SK-N-SH treated with all-trans-retinoic acid at 6 μM for 48 hours (cell line): ENCODE results near the gene RPL39L.

Source experiments
- ARNTL ChIP-seq: fragments of 450-650 bp; formaldehyde crosslinking; IDR thresholded peaks from 2 replicates; pipeline ENCODE4 v1.5.0; 2020; ENCODE audit warnings: low read depth, mild to moderate bottlenecking, moderate library complexity, borderline replicate concordance
- CSDC2 ChIP-seq: fragments of 250-450 bp; sonication (Bioruptor Pico); IDR thresholded peaks from 2 replicates; pipeline ENCODE4 v1.5.0; 2020; ENCODE audit warnings: mild to moderate bottlenecking, moderate library complexity
- ESRRG ChIP-seq: fragments of 250-450 bp; sonication (Bioruptor Pico); IDR thresholded peaks from 2 replicates; pipeline ENCODE4 v1.6.1; 2021; ENCODE audit warnings: mild to moderate bottlenecking
- TOX ChIP-seq: fragments of 250-450 bp; sonication (Bioruptor Pico); IDR thresholded peaks from 2 replicates; pipeline ENCODE4 v1.8.0; 2021; ENCODE audit warnings: mild to moderate bottlenecking, moderate library complexity, borderline replicate concordance
- ZC3H10 ChIP-seq: fragments of 250-450 bp; sonication (Bioruptor Pico); IDR thresholded peaks from 2 replicates; pipeline ENCODE4 v1.5.1; 2021; ENCODE audit warnings: mild to moderate bottlenecking, moderate library complexity
- ZNF565 ChIP-seq: fragments of 450-650 bp; formaldehyde crosslinking; conservative IDR thresholded peaks from 2 replicates; pipeline ENCODE4 v1.5.0; 2020; ENCODE audit warnings: low read depth, mild to moderate bottlenecking, moderate library complexity
- ZNF70 ChIP-seq: fragments of 450-650 bp; formaldehyde crosslinking; IDR thresholded peaks from 2 replicates; pipeline ENCODE4 v1.5.0; 2020; ENCODE audit warnings: mild to moderate bottlenecking, moderate library complexity
- TF ChIP-seq, protein P1 (sequence below): fragments of 250-450 bp; sonication (Bioruptor Pico); IDR thresholded peaks from 2 replicates; pipeline ENCODE4 v1.5.1; 2020; ENCODE audit warnings: low read depth, mild to moderate bottlenecking, moderate library complexity
- TF ChIP-seq, protein P2 (sequence below): fragments of 250-450 bp; sonication (Bioruptor Pico); IDR thresholded peaks from 2 replicates; pipeline ENCODE4 v1.5.1; 2021; ENCODE audit warnings: mild to moderate bottlenecking, moderate library complexity
- TF ChIP-seq, protein P3 (sequence below): fragments of 250-450 bp; sonication (Bioruptor Pico); IDR thresholded peaks from 2 replicates; pipeline ENCODE4 v1.8.0; 2020; ENCODE audit warnings: mild to moderate bottlenecking, moderate library complexity, borderline replicate concordance

DNA sequence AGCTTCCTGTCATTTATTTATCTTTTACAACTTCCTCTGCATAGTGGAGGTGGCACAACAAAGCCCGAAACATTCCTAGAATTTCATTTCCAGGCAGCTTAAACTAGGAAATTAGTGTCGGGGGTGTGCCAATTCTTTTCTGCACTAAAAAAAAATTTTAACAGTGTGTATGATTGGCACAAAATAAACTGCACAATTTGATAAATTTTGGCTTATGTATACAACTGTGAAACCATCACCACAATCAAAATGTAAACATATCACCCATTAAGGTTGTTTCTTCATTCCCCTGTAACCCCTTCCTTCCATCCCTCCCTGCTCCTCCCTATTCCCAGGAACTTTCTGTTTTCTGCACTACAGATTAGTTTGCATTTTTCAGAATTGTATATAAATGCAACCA is 54.7 kb downstream of the RPL39L start:
- TF ChIP-seq ZC3H10 (CRISPR knock-in tag) (no peak), ZNF565 (CRISPR knock-in tag) (no peak), ARNTL (no peak), ESRRG (no peak), TOX (no peak), ZNF70 (CRISPR knock-in tag) (no peak), CSDC2 (no peak)
- TF ChIP-seq, protein P1, sequence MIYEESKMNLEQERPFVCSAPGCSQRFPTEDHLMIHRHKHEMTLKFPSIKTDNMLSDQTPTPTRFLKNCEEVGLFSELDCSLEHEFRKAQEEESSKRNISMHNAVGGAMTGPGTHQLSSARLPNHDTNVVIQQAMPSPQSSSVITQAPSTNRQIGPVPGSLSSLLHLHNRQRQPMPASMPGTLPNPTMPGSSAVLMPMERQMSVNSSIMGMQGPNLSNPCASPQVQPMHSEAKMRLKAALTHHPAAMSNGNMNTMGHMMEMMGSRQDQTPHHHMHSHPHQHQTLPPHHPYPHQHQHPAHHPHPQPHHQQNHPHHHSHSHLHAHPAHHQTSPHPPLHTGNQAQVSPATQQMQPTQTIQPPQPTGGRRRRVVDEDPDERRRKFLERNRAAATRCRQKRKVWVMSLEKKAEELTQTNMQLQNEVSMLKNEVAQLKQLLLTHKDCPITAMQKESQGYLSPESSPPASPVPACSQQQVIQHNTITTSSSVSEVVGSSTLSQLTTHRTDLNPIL (CRISPR knock-in tag): no peak
- TF ChIP-seq, protein P2, sequence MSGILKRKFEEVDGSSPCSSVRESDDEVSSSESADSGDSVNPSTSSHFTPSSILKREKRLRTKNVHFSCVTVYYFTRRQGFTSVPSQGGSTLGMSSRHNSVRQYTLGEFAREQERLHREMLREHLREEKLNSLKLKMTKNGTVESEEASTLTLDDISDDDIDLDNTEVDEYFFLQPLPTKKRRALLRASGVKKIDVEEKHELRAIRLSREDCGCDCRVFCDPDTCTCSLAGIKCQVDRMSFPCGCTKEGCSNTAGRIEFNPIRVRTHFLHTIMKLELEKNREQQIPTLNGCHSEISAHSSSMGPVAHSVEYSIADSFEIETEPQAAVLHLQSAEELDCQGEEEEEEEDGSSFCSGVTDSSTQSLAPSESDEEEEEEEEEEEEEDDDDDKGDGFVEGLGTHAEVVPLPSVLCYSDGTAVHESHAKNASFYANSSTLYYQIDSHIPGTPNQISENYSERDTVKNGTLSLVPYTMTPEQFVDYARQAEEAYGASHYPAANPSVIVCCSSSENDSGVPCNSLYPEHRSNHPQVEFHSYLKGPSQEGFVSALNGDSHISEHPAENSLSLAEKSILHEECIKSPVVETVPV (CRISPR knock-in tag): no peak
- TF ChIP-seq, protein P3, sequence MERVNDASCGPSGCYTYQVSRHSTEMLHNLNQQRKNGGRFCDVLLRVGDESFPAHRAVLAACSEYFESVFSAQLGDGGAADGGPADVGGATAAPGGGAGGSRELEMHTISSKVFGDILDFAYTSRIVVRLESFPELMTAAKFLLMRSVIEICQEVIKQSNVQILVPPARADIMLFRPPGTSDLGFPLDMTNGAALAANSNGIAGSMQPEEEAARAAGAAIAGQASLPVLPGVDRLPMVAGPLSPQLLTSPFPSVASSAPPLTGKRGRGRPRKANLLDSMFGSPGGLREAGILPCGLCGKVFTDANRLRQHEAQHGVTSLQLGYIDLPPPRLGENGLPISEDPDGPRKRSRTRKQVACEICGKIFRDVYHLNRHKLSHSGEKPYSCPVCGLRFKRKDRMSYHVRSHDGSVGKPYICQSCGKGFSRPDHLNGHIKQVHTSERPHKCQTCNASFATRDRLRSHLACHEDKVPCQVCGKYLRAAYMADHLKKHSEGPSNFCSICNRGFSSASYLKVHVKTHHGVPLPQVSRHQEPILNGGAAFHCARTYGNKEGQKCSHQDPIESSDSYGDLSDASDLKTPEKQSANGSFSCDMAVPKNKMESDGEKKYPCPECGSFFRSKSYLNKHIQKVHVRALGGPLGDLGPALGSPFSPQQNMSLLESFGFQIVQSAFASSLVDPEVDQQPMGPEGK (CRISPR knock-in tag): no peak
